ENCODE data around the gene RTRAF.

Gene RTRAF

DNA sequence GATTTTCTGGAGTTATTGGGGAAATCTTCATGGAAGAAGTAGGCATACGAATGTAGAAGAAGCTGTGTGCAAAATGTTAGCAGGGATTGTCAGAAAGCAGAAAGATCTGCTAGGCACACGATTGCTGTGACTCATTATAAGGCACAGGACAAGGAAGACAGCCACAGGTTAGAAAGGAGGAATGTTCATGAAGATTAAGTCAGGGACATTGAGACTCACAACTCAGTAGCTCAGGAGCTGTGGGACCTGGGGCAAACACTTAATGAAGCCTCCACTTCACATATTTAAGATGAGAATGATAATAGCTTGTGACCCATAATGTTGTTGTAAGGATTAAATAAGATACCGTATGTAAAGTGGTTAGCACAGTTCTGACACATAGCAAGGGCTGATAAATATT, 26.6 kb upstream of the RTRAF start:
- TF ChIP-seq TAF1 (IDR thresholded peaks at IDR 0.05; ENCODE audit: low read depth): no peak
- TF ChIP-seq EP300 (IDR thresholded peaks at IDR 0.05; ENCODE audit: borderline replicate concordance): no peak
- no peak for TF ChIP-seq RAD21 (IDR thresholded peaks at IDR 0.05; ENCODE audit: low read depth)
- no peak for TF ChIP-seq YY1 (IDR thresholded peaks at IDR 0.05; ENCODE audit: low read depth)
- TF ChIP-seq NFIC (IDR thresholded peaks at IDR 0.05): no peak
- TF ChIP-seq EGR1 (IDR thresholded peaks at IDR 0.05): no peak

DNA sequence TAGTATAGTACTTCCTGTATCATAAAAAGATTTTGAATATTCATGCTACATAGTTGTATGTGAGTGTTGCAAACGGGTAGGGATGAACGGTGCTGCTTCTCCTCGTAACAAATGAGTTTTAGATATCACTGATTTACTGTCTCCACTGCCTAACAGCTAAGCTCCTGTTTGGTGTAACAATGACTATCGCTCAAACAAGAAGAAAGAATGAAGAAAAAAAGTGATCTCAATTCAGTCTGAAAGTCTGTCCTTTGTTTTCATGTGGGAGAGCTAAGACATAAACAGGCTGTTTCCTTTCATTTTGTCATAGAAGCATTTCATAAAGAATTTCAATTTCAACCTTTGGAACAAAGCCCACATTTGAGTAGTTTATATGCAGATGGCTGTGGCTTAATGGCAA, 26.1 kb upstream of the RTRAF start:
- TF ChIP-seq ZBTB7A (IDR thresholded peaks at IDR 0.05; ENCODE audit: low read depth): no peak
- no peak for TF ChIP-seq EGR1 (IDR thresholded peaks at IDR 0.05)
- TF ChIP-seq RAD21 (IDR thresholded peaks at IDR 0.05; ENCODE audit: low read depth): no peak
- no peak for TF ChIP-seq TAF1 (IDR thresholded peaks at IDR 0.05; ENCODE audit: low read depth)
- TF ChIP-seq TCF12 (IDR thresholded peaks at IDR 0.05; ENCODE audit: low read depth): no peak
- no peak for TF ChIP-seq NFIC (IDR thresholded peaks at IDR 0.05)
- TF ChIP-seq TEAD4 (IDR thresholded peaks at IDR 0.05): no peak
- TF ChIP-seq, protein P1, sequence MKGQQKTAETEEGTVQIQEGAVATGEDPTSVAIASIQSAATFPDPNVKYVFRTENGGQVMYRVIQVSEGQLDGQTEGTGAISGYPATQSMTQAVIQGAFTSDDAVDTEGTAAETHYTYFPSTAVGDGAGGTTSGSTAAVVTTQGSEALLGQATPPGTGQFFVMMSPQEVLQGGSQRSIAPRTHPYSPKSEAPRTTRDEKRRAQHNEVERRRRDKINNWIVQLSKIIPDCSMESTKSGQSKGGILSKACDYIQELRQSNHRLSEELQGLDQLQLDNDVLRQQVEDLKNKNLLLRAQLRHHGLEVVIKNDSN (IDR thresholded peaks at IDR 0.05): no peak
- no peak for TF ChIP-seq EP300 (IDR thresholded peaks at IDR 0.05; ENCODE audit: borderline replicate concordance)
- no peak for TF ChIP-seq FOXM1 (IDR thresholded peaks at IDR 0.05; ENCODE audit: borderline replicate concordance, low read depth)
- no peak for TF ChIP-seq YY1 (IDR thresholded peaks at IDR 0.05; ENCODE audit: low read depth)
- no peak for TF ChIP-seq CREB1 (IDR thresholded peaks at IDR 0.05; ENCODE audit: low read depth)
- TF ChIP-seq, protein P2, sequence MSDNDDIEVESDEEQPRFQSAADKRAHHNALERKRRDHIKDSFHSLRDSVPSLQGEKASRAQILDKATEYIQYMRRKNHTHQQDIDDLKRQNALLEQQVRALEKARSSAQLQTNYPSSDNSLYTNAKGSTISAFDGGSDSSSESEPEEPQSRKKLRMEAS (IDR thresholded peaks at IDR 0.05): no peak

DNA sequence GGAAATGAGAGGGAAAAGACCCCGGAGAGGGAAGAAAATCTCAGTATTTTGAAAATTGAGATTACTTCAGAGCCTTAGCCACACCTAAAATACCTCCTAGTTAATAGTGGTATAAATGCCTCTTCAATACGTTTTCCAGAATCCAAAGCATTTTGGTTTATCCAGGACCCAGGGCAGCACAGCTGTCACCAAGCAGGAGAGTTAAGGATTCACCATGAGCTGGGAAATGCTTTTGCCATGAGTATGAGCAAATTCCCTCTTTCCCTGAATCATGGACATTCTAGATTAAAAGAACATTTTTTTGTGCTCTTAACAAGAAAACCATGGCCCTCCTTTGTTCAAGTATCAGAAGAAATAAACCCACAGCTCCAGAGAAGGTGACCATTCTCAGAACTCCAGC, 21.8 kb upstream of the RTRAF start:
- TF ChIP-seq CEBPB (IDR thresholded peaks at IDR 0.05) (no peak), FOXM1 (IDR thresholded peaks at IDR 0.05; ENCODE audit: borderline replicate concordance, low read depth) (no peak)
- TF ChIP-seq, protein P1 (IDR thresholded peaks at IDR 0.05): no peak

DNA sequence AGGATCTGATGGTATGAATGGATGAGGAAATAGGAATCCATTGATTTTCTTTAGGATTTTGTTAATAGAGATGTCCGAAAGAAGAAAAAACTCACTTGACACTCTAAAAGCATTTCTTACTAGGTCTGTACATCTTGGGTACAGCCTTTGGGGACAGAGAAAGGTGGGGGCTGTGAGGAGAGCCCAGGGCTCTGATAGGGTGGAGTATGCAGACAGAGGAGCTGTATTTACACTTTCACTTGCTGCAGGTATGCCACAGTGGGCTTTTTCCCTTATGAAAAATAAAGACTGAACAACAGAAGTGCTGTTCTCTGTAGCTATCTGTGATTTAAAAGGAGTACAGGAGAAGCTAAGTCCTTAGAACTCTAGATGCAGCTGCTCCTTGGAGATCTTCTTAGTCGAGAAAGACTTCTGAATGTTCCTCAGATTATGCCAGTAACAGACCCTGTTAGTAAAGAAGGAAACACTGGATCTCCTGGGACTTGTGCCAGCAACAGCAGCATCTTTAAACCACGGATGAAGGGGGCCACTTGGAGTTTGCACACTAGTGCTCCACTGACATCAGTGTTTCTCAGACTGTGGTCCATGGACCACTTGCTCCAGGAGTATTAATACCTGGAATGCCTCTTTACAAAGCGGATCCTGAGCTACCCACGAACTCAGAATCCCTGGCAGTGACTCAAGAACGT, 19.4 kb upstream of the RTRAF start:
- TF ChIP-seq TAF1 (IDR thresholded peaks at IDR 0.05; ENCODE audit: low read depth) (no peak), CREB1 (IDR thresholded peaks at IDR 0.05; ENCODE audit: low read depth) (no peak), TCF12 (IDR thresholded peaks at IDR 0.05; ENCODE audit: low read depth) (no peak), FOXM1 (IDR thresholded peaks at IDR 0.05; ENCODE audit: borderline replicate concordance, low read depth) (no peak), CEBPB (IDR thresholded peaks at IDR 0.05) (no peak), YY1 (IDR thresholded peaks at IDR 0.05; ENCODE audit: low read depth) (no peak)
- TF ChIP-seq, protein P3, sequence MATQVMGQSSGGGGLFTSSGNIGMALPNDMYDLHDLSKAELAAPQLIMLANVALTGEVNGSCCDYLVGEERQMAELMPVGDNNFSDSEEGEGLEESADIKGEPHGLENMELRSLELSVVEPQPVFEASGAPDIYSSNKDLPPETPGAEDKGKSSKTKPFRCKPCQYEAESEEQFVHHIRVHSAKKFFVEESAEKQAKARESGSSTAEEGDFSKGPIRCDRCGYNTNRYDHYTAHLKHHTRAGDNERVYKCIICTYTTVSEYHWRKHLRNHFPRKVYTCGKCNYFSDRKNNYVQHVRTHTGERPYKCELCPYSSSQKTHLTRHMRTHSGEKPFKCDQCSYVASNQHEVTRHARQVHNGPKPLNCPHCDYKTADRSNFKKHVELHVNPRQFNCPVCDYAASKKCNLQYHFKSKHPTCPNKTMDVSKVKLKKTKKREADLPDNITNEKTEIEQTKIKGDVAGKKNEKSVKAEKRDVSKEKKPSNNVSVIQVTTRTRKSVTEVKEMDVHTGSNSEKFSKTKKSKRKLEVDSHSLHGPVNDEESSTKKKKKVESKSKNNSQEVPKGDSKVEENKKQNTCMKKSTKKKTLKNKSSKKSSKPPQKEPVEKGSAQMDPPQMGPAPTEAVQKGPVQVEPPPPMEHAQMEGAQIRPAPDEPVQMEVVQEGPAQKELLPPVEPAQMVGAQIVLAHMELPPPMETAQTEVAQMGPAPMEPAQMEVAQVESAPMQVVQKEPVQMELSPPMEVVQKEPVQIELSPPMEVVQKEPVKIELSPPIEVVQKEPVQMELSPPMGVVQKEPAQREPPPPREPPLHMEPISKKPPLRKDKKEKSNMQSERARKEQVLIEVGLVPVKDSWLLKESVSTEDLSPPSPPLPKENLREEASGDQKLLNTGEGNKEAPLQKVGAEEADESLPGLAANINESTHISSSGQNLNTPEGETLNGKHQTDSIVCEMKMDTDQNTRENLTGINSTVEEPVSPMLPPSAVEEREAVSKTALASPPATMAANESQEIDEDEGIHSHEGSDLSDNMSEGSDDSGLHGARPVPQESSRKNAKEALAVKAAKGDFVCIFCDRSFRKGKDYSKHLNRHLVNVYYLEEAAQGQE (IDR thresholded peaks at IDR 0.05; ENCODE audit: low read depth): no peak

DNA sequence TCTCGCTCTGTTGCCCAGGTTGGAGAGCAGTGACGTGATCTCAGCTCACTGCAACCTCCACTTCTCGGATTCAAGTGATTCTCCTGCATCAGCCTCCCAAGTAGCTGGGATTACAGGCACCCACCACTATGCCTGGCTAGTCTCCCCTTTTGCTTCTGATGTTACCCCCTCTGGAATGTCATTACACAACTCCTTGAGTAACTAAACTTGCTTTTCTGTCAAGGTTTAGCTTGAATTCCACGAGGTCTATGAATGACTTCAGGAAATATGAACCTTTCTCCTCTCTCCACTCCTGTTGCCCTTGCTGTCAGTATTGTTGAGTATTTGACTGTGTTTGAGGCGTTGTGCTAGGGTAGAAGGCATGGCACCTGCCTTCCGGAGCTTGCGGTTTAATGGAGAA, 16.8 kb upstream of the RTRAF start:
- no peak for TF ChIP-seq TEAD4 (IDR thresholded peaks at IDR 0.05)
- no peak for TF ChIP-seq YY1 (IDR thresholded peaks at IDR 0.05; ENCODE audit: low read depth)
- no peak for TF ChIP-seq TAF1 (IDR thresholded peaks at IDR 0.05; ENCODE audit: low read depth)
- no peak for TF ChIP-seq CREB1 (IDR thresholded peaks at IDR 0.05; ENCODE audit: low read depth)

DNA sequence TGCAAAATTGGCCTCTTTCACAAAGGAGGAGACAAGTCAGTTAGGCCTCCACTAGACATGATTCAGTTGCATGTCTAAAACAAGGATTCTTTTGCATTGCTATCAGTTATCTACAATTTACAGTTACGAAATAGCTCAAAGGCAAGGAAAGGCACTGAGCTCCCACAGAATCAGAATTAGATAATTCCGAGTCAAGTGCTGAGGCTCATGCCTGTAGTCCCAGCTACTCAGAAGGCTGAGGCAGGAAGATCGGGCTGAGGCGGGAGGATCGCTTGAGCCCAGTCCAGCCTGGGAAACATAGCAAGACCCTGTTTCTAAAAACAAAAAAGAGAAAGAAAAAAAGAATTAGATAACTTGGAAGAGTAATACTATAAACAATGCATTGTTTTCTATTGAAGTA, 12.3 kb upstream of the RTRAF start:
- TF ChIP-seq, protein P2 (IDR thresholded peaks at IDR 0.05): no peak
- TF ChIP-seq FOXM1 (IDR thresholded peaks at IDR 0.05; ENCODE audit: borderline replicate concordance, low read depth): no peak

DNA sequence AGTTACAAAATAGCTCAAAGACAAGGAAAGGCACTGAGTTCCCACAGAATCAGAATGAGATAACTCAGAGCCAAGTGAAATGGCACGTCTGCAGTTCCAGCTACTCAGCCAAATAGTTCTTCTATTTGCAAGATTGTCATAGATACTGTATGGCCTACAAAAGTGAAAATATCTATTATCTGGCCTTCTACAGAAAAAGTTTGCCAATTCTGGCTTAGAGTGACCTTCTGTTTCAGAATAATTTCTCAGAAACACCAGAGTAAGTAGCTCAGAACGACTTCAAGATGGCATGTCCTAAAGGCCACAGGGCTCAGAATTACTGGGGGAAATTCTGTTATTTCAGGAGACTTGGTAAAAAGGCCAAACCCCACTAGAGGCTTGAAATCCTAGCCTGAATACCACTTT, 10.7 kb upstream of the RTRAF start:
- TF ChIP-seq TAF1 (IDR thresholded peaks at IDR 0.05; ENCODE audit: low read depth): no peak
- TF ChIP-seq TEAD4 (IDR thresholded peaks at IDR 0.05): no peak
- TF ChIP-seq EGR1 (IDR thresholded peaks at IDR 0.05): no peak
- no peak for TF ChIP-seq CEBPB (IDR thresholded peaks at IDR 0.05)
- no peak for TF ChIP-seq NFIC (IDR thresholded peaks at IDR 0.05)
- no peak for TF ChIP-seq FOXM1 (IDR thresholded peaks at IDR 0.05; ENCODE audit: borderline replicate concordance, low read depth)
- TF ChIP-seq, protein P2 (IDR thresholded peaks at IDR 0.05): no peak
- no peak for TF ChIP-seq ZBTB7A (IDR thresholded peaks at IDR 0.05; ENCODE audit: low read depth)
- TF ChIP-seq, protein P3 (IDR thresholded peaks at IDR 0.05; ENCODE audit: low read depth): no peak
- TF ChIP-seq RAD21 (IDR thresholded peaks at IDR 0.05; ENCODE audit: low read depth): no peak
- no peak for TF ChIP-seq EP300 (IDR thresholded peaks at IDR 0.05; ENCODE audit: borderline replicate concordance)
- TF ChIP-seq TCF12 (IDR thresholded peaks at IDR 0.05; ENCODE audit: low read depth): no peak
